Eye (tissue), 1 donor: ENCODE results near the gene RPL35.
"Not testable (repeated sequence)": the region's sequence is repeated elsewhere in the genome, so short reads cannot be mapped to it uniquely, and the experiment has no call there.

ENCODE experiments used
- DNase-seq: peaks from one replicate; pipeline ENCODE4 v3.0.0-alpha.2; 2015

The RPL35 gene

DNA sequence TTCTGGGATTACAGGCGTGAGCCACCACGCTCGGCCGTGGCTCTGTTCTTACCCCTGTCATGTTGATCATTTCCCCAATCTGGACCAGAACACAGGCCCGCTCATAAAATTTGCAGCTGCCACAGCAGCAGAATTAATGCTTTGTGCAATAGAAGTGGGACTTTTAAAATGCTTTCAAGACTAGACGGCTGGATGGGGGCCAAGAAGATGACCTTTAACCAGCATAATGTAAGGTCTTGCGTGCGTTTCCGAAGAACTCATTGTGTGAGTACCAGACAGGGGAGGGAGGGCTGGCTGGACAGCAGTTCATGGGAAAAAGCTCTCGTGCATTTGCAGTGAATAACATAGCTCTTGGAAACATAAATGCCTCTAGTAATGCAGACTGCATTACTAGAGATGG is 12.0 kb downstream of the RPL35 start:
- DNase-seq, result no peak

DNA sequence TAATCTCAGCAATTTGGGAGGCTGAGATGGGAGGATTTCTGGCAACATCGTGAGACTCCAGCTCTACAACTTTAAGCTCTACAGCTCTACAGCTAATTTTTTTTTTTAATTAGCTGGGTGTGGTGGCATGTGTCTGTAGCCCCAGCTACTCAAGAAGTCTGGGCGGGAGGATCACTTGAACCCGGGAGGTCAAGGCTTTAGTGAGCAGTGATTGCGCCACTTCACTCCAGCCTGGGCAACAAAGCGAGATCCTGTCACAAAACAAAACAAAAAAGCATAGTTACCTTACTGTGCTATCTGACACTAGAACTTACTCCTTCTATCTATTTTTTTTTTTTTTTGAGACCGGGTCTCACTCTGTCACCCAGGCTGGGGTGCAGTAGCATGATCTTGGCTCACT is 14.8 kb downstream of the RPL35 start:
- DNase-seq, result no peak

- not testable (repeated sequence) for DNase-seq
Measured at GRCh38 chr9:124846467-124846866, 15.3 kb downstream of the RPL35 start.

GRCh38 chr9:124844291-124844690 is 17.5 kb downstream of the RPL35 start:
- DNase-seq, result no peak

GRCh38 chr9:124843456-124844034 is 18.2 kb downstream of the RPL35 start:
- no peak for DNase-seq

DNA sequence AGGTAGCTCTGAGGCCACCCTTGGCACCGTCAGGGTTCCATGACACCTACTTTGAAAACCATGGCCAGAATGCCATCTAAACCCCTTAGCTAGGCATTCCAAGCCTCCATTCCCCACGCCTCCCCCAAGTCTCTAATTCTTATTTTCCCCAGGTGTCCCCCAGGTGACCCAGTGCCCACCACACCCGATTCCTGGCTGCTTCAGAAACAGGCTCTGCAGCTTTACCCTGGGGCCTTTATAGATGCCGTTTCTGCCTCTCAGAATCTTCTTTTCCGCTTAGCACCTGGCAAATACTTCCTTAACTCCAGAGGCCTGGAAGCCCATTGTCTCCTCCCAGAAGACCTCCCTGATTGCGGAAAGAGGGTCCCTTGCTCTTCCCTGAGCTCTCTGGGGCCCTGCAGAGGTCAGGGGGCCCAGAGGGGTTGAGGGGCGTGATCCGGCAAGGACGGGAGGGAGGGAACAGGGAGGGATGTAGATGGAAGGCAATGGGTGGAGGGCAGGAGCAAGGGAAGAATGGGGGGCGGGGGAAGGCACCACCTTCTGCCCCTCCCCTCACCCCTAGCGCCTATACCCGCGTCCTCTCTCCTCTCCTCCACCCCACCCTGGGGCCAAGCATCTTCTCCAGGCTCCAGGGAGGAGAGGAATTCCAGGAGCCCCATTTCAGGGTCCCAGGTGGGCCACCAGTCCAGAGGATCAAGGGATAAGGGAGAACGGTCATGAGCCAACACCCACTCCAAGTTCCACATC is 20.5 kb downstream of the RPL35 start:
- no peak for DNase-seq

DNA sequence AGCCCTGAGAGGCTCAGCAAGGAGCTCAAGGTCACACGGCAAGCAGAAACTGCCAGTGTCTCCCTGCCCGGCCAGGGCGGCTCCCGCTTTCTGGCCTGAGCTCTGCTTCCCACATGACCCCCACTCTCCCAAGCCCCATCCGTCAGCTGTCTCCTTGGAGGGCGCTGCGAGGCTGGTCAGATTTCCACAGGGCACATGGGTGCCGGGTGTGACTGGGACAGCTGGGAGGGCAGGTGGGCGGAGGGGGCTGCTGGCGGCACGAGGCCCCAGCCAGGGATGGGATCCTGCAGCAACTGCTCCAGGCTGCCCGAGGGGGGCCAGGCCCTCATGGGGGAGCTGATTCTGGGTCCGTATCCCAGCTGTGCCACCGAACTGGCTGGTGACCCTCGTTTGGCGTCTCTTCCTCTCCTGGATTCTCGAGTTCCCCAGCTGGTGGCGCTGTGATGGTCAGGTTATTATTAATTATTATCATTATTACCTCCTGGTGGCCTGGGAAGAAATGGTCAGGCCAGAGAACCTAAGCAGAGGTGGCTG is 21.4 kb downstream of the RPL35 start:
- DNase-seq, result no peak

- DNase-seq, result no peak
Measured at GRCh38 chr9:124839612-124840299, 22.0 kb downstream of the RPL35 start.

GRCh38 chr9:124838567-124839275 is 23.0 kb downstream of the RPL35 start:
- DNase-seq, result not testable (repeated sequence)

- not testable (repeated sequence) for DNase-seq
Measured at GRCh38 chr9:124838132-124838531, 23.6 kb downstream of the RPL35 start.

GRCh38 chr9:124835026-124835557 is 26.7 kb downstream of the RPL35 start:
- DNase-seq, result peak; percentile 77

DNA sequence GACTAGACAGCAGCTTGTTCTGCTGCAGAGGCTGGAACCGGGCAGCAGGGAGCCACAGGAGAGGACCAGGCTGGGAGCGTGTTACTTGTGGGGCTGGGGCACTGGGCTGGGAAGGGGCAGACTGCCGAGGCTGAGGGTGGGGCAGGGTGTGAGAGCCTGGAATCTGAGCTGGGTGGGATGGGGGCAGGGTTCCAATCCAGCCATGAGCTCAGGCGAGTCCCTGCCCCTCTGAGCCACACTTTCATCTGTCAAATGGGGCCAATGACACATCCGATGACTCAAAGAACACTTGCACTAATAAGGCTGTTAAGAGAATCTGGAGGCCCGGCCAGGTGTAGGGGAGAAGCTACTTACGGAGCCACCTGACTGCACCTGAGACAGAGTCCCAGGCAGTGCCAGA is 27.2 kb downstream of the RPL35 start:
- no peak for DNase-seq

DNA sequence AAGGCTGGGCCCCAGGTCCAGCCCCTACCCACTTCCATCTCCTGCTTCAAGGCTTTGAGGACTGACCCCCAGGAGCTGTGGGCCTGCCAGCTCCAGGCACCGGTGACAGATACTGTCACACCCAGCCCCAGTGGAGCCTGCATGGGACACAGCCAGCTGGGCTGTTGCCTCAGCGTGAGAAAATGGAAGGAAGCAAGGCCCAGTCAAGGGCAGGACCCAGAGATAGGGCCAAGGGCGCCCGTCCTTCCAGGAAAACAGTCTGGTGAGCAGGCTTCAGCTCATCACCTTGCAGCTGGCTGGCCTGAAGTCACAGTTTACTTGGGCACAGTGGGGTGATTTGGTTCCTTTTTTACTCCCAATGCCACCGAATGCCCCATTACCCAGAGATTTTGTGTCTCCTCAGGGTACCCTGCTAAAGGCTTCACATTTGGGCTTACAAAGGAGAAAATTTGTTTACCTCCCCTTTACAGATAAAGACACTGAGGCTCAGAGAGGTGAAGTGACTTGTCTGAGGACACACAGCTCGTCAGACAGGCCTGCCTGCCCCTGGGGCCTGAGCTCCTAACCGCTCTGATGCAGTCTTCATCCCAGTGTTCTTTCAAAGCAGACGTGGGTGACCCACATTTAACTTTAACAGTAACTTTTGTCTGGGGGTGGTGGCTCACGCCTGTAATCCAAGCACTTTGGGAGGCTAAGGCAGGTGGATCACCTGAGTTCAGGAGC is 30.0 kb downstream of the RPL35 start:
- DNase-seq, result no peak

GRCh38 chr9:124830593-124830992 is 31.2 kb downstream of the RPL35 start:
- no peak for DNase-seq

- no peak for DNase-seq
Measured at GRCh38 chr9:124829334-124829669, 32.5 kb downstream of the RPL35 start.

DNA sequence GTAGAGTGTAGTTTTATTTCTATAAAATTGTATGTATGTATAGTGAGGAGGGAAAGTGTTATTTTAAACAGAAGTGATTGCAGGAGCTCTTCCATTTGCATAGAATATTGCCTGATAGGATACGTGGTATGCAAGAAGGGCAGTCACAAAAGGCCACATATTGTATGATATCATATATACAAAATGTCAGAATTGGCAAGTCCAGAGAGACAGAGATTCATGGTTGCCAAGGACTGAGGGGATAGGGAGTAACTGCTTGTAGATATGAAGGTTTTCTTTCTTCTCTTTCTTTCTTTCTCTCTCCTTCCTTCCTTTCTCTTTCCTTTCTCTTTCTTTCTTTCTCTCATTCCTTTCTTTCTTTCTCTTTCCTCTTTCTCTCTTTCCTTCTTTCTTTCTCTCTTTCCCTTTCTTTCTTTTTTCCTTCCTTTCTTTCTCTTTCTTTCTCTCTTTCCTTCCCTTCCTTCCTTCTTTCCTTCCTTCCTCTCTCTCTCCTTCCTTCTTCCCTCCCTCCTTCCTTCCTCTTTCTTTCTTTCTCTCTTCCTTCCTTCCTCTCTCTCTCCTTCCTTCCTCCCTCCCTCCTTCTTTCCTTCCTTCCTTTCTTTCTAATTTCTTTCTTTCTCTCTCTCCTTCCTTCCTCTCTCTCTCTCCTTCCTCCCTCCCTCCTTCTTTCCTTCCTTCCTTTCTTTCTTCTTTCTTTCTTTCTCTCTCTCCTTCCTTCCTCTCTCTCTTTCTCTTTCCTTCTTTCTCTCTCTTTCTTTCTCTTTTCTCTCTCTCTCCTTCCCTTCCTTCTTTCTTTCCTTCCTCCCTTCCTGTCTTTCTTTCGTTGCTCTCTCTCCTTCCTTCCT is 33.0 kb downstream of the RPL35 start:
- no peak for DNase-seq

DNA sequence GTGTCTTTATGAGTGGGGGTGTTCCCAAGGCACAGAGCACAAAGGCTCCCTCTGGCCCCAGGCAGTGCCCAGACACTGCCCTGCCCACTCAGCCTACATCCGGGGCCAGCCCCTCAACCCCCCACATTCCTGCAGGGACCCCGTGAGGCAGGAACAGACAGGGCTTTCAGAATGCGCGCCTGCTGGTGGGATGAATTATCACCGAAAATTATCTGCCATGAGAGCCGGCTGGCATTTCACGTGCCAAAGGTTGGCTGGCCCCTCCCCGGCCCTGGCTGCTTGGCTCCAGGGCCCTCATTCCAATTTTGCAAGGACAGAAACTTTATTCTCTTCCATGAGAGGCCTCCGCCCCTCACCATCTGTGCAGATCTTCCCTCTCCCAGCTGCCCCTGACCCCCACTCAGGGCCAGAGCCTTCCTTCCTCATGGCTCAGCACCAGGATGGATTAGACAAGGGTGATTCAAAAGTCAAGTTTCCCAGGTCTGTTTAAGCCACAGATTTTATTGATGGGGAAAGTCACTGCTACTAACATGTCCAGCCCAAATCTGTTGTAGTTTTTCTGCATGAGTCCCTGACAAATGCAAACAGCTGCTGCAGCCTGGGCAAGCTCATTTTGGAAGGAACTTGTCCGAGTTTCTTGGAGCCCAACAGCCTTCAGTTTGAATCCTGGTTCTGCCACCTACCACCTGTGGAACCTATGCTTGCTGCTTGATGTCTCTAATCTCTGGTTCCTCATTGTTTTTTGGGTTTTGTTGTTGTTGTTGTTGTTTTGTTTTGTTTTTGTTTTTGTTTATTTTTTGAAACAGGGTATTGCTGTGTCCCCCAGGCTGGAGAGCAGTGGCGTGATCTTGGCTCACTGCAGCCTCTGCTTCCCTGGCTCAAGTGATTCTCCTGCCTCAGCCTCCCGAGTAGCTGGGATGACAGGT is 40.8 kb downstream of the RPL35 start:
- DNase-seq, result peak; percentile 31

- DNase-seq, result no peak
Measured at GRCh38 chr9:124818431-124819281, 43.1 kb downstream of the RPL35 start.

GRCh38 chr9:124815601-124816000 is 46.2 kb downstream of the RPL35 start:
- DNase-seq, result no peak
